ENCODE results near the gene SPTBN4.
"Not testable (repeated sequence)": the region's sequence is repeated elsewhere in the genome, so short reads cannot be mapped to it uniquely, and the experiment has no call there.

SPTBN4 gene

DNA sequence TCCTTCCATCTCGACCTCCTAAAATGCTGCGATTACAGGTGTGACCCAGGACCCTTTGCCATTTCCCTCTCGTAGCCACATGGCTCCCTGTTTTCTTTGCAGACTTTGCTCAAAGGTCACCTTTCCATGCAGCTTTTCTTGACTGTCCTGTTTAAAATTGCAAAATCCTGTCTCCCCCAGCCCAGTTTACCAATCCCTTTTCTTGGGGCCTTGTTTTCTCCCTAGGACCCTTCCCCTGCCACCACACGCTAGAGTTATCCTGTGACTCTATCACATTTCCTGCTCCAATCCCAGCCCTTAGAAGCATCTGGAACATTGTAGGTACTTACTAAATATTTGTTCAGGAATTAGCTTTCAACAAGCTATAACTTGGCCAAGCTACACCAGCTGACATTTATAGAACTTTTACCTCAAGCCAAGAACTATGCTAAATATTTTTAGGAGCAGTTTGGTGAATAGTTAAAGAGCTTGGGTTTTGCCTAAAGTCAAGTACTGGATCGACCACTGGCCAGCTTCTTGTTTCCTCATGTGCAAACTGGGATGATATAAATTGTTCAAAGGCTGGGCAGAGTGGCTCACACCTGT, 13.6 kb upstream of the SPTBN4 start:
- no peak for DNase-seq (ENCODE audit: low read depth in 1 of 2, low spot score in 1 of 2)
- no peak overlapping the region for H3K27ac ChIP-seq (replicated peaks)
- no peak for TF ChIP-seq SPI1 (IDR thresholded peaks at IDR 0.05; ENCODE audit: borderline replicate concordance, low read depth)
- H3K27me3 ChIP-seq (ENCODE audit: insufficient read depth, poor library complexity, severe bottlenecking): no peaks in the 10 kb centered on the region
- H3K4me3 ChIP-seq (replicated peaks; ENCODE audit: insufficient read depth, low read length): no peak overlapping the region

GRCh38 chr19:40453943-40454342, 12.9 kb upstream of the SPTBN4 start:
- not testable (repeated sequence) for DNase-seq (ENCODE audit: low read depth in 1 of 2, low spot score in 1 of 2)

DNA sequence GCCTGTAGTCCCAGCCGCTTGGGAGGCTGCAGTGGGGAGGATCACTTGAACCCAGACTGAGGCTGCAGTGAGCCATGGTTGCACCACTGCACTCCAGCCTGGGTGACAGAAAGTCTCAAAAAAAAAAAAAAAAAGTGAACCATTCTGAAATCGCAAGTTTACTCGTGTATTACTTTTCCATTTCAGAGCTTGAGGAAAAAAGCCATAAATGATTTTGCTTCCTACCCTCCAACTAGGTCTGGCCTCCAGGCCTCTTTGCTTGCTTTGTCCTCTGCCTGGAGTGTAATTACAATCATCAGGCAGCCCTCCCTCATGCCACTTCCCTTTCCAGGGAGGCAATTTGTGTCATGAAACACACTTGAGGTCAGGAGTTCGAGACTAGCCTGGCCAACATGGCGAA, 9.8 kb upstream of the SPTBN4 start:
- Histone ChIP-seq H3K4me3 (replicated peaks; ENCODE audit: insufficient read depth, low read length) (no peak overlapping the region), H3K27me3 (ENCODE audit: insufficient read depth, poor library complexity, severe bottlenecking) (no peaks in the 10 kb centered on the region), H3K27ac (replicated peaks) (no peak overlapping the region)
- TF ChIP-seq, protein P1, sequence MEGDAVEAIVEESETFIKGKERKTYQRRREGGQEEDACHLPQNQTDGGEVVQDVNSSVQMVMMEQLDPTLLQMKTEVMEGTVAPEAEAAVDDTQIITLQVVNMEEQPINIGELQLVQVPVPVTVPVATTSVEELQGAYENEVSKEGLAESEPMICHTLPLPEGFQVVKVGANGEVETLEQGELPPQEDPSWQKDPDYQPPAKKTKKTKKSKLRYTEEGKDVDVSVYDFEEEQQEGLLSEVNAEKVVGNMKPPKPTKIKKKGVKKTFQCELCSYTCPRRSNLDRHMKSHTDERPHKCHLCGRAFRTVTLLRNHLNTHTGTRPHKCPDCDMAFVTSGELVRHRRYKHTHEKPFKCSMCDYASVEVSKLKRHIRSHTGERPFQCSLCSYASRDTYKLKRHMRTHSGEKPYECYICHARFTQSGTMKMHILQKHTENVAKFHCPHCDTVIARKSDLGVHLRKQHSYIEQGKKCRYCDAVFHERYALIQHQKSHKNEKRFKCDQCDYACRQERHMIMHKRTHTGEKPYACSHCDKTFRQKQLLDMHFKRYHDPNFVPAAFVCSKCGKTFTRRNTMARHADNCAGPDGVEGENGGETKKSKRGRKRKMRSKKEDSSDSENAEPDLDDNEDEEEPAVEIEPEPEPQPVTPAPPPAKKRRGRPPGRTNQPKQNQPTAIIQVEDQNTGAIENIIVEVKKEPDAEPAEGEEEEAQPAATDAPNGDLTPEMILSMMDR (IDR thresholded peaks at IDR 0.05; ENCODE audit: insufficient read depth, low read length): no peak
- no peak for TF ChIP-seq SPI1 (IDR thresholded peaks at IDR 0.05; ENCODE audit: borderline replicate concordance, low read depth)
- no peak for TF ChIP-seq POLR2AphosphoS5 (IDR thresholded peaks at IDR 0.05; ENCODE audit: low read depth)
- TF ChIP-seq GABPA (IDR thresholded peaks at IDR 0.05; ENCODE audit: low read depth): no peak
- TF ChIP-seq, protein P2, sequence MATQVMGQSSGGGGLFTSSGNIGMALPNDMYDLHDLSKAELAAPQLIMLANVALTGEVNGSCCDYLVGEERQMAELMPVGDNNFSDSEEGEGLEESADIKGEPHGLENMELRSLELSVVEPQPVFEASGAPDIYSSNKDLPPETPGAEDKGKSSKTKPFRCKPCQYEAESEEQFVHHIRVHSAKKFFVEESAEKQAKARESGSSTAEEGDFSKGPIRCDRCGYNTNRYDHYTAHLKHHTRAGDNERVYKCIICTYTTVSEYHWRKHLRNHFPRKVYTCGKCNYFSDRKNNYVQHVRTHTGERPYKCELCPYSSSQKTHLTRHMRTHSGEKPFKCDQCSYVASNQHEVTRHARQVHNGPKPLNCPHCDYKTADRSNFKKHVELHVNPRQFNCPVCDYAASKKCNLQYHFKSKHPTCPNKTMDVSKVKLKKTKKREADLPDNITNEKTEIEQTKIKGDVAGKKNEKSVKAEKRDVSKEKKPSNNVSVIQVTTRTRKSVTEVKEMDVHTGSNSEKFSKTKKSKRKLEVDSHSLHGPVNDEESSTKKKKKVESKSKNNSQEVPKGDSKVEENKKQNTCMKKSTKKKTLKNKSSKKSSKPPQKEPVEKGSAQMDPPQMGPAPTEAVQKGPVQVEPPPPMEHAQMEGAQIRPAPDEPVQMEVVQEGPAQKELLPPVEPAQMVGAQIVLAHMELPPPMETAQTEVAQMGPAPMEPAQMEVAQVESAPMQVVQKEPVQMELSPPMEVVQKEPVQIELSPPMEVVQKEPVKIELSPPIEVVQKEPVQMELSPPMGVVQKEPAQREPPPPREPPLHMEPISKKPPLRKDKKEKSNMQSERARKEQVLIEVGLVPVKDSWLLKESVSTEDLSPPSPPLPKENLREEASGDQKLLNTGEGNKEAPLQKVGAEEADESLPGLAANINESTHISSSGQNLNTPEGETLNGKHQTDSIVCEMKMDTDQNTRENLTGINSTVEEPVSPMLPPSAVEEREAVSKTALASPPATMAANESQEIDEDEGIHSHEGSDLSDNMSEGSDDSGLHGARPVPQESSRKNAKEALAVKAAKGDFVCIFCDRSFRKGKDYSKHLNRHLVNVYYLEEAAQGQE (IDR thresholded peaks at IDR 0.05; ENCODE audit: insufficient replicate concordance, low read depth): no peak
- peak in 1 of 2 experiments; percentile 8 for DNase-seq (ENCODE audit: low read depth in 1 of 2, low spot score in 1 of 2)

More at GRCh38 chr19:40453943-40454342, 12.9 kb upstream of the SPTBN4 start:
- H3K27me3 ChIP-seq (ENCODE audit: insufficient read depth, poor library complexity, severe bottlenecking); H3K4me3 ChIP-seq (replicated peaks; ENCODE audit: insufficient read depth, low read length); H3K27ac ChIP-seq (replicated peaks): not testable (repeated sequence)

- no peak overlapping the region for H3K27ac ChIP-seq (replicated peaks)
- no peak overlapping the region for H3K4me3 ChIP-seq (replicated peaks; ENCODE audit: insufficient read depth, low read length)
- TF ChIP-seq POLR2AphosphoS5 (IDR thresholded peaks at IDR 0.05; ENCODE audit: low read depth) (no peak), SPI1 (IDR thresholded peaks at IDR 0.05; ENCODE audit: borderline replicate concordance, low read depth) (no peak), GABPA (IDR thresholded peaks at IDR 0.05; ENCODE audit: low read depth) (no peak)
- TF ChIP-seq, protein P1 (IDR thresholded peaks at IDR 0.05; ENCODE audit: insufficient read depth, low read length): no peak
- TF ChIP-seq, protein P2 (IDR thresholded peaks at IDR 0.05; ENCODE audit: insufficient replicate concordance, low read depth): no peak
- H3K27me3 ChIP-seq (ENCODE audit: insufficient read depth, poor library complexity, severe bottlenecking): no peaks in the 10 kb centered on the region
- no peak for DNase-seq (ENCODE audit: low read depth in 1 of 2, low spot score in 1 of 2)
Measured at GRCh38 chr19:40457953-40458596, 8.7 kb upstream of the SPTBN4 start.

DNA sequence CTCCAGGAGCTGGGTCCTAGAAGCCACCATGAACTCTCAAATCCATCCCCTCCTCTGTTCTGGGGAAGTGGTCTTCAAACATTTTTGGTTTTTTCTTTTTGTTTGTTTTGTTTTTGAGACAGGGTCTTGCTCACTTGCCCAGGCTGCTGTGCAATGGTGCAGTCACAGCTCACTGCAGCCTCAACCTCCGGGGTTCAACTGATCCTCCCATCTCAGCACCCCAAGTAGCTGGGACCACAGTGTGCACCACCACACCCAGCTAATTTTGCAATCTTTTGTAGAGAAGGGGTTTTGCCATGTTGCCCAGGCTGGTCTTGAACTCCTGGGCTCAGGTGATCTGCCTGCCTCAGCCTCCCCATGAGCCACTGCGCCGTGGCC, 8.2 kb upstream of the SPTBN4 start:
- Histone ChIP-seq H3K27ac (replicated peaks) (no peak overlapping the region), H3K27me3 (ENCODE audit: insufficient read depth, poor library complexity, severe bottlenecking) (no peaks in the 10 kb centered on the region), H3K4me3 (replicated peaks; ENCODE audit: insufficient read depth, low read length) (no peak overlapping the region)
- TF ChIP-seq, protein P1 (IDR thresholded peaks at IDR 0.05; ENCODE audit: insufficient read depth, low read length): no peak
- TF ChIP-seq SPI1 (IDR thresholded peaks at IDR 0.05; ENCODE audit: borderline replicate concordance, low read depth) (no peak), GABPA (IDR thresholded peaks at IDR 0.05; ENCODE audit: low read depth) (no peak), POLR2AphosphoS5 (IDR thresholded peaks at IDR 0.05; ENCODE audit: low read depth) (no peak)
- TF ChIP-seq, protein P2 (IDR thresholded peaks at IDR 0.05; ENCODE audit: insufficient replicate concordance, low read depth): no peak
- DNase-seq (ENCODE audit: low read depth in 1 of 2, low spot score in 1 of 2): no peak
